K562 (cell line): ENCODE results near the gene LPCAT1. TPM values are rescaled to one million over a fixed set of nuclear protein-coding genes. Genes with fewer than 3 reads are reported as not detected.

Experiments used
- CBX8 ChIP-seq: fragments of 200-600 bp; sonication (generic); IDR thresholded peaks from 2 replicates; pipeline ENCODE4 v1.6.1; 2012; ENCODE audit warnings: borderline replicate concordance, mixed run types, low read depth, mild to moderate bottlenecking, moderate library complexity, mixed read lengths, low read length, control low read depth, inconsistent platforms; ENCODE audit not compliant: poor library complexity, severe bottlenecking; ENCODE audit errors: extremely low read depth
- CREB3 ChIP-seq: fragments of 450-650 bp; conservative IDR thresholded peaks from 2 replicates; pipeline ENCODE4 v1.6.1; 2016; ENCODE audit warnings: missing genetic modification characterization, low read depth, mild to moderate bottlenecking, missing compliant biosample characterization, moderate library complexity
- DDX20 ChIP-seq: fragments of 450-650 bp; IDR thresholded peaks from 2 replicates; pipeline ENCODE4 v1.6.1; 2016; ENCODE audit warnings: missing genetic modification characterization, low read depth, mild to moderate bottlenecking, missing compliant biosample characterization, moderate library complexity
- FOXJ3 ChIP-seq: sonication (generic); formaldehyde crosslinking; IDR thresholded peaks from 2 replicates; pipeline ENCODE4 v1.4.0; 2020; ENCODE audit warnings: mild to moderate bottlenecking, missing genetic modification reagents
- GTF2B ChIP-seq: IDR thresholded peaks from 2 replicates; pipeline ENCODE4 v1.6.1; 2011; ENCODE audit not compliant: insufficient read length; ENCODE audit errors: extremely low read depth
- HDAC6 ChIP-seq: IDR thresholded peaks from 2 replicates; pipeline ENCODE4 v1.6.1; 2012; ENCODE audit warnings: low read depth, mild to moderate bottlenecking, control low read depth, inconsistent platforms, low read length, moderate library complexity
- HES1 ChIP-seq: fragments of 450-650 bp; IDR thresholded peaks from 2 replicates; pipeline ENCODE4 v1.6.1; 2016; ENCODE audit warnings: low read depth, mild to moderate bottlenecking, moderate library complexity
- HLTF ChIP-seq: fragments of 450-650 bp; IDR thresholded peaks from 2 replicates; pipeline ENCODE4 v1.6.1; 2016
- ILF3 ChIP-seq: fragments of 450-650 bp; IDR thresholded peaks from 2 replicates; pipeline ENCODE4 v1.6.1; 2018; ENCODE audit warnings: antibody characterized with exemption, mild to moderate bottlenecking, moderate library complexity, borderline replicate concordance
- MCM2 ChIP-seq: fragments of 450-650 bp; IDR thresholded peaks from 2 replicates; pipeline ENCODE4 v1.6.1; 2017; ENCODE audit warnings: low read depth, mild to moderate bottlenecking
- MEIS2 ChIP-seq: fragments of 450-650 bp; IDR thresholded peaks from 2 replicates; pipeline ENCODE4 v1.6.1; 2014; ENCODE audit warnings: mild to moderate bottlenecking; ENCODE audit not compliant: partially characterized antibody
- NR2F6 ChIP-seq: fragments of 450-650 bp; formaldehyde crosslinking; IDR thresholded peaks from 2 replicates; pipeline ENCODE4 v1.4.0; 2020; ENCODE audit warnings: mild to moderate bottlenecking
- POLR2B ChIP-seq: fragments of 450-650 bp; IDR thresholded peaks from 2 replicates; pipeline ENCODE4 v1.6.1; 2018; ENCODE audit warnings: low read depth; ENCODE audit not compliant: partially characterized antibody
- PPARD ChIP-seq: fragments of 250-450 bp; sonication (Bioruptor Pico); IDR thresholded peaks from 2 replicates; pipeline ENCODE4 v1.8.0; 2022; ENCODE audit warnings: inconsistent platforms, mild to moderate bottlenecking, moderate library complexity
- PURB ChIP-seq: sonication (generic); formaldehyde crosslinking; IDR thresholded peaks from 2 replicates; pipeline ENCODE4 v1.9.0; 2021; ENCODE audit warnings: low read depth, mild to moderate bottlenecking, missing genetic modification reagents
- SMAD1 ChIP-seq: fragments of 150-350 bp; IDR thresholded peaks from 2 replicates; pipeline ENCODE4 v1.6.1; 2014; ENCODE audit warnings: low read length, low read depth; ENCODE audit not compliant: partially characterized antibody
- TCF15 ChIP-seq: fragments of 250-450 bp; sonication (Bioruptor Pico); IDR thresholded peaks from 2 replicates; pipeline ENCODE4 v1.8.0; 2022; ENCODE audit warnings: moderate library complexity, mild to moderate bottlenecking, inconsistent platforms
- U2AF1 ChIP-seq: fragments of 200-400 bp; formaldehyde crosslinking; optimal IDR thresholded peaks from 2 replicates; pipeline ENCODE3; 2017; ENCODE audit warnings: mild to moderate bottlenecking, low read depth, low read length, moderate library complexity
- XRCC3 ChIP-seq: fragments of 450-650 bp; IDR thresholded peaks from 2 replicates; pipeline ENCODE4 v1.6.1; 2017; ENCODE audit warnings: mild to moderate bottlenecking, moderate library complexity
- XRCC4 ChIP-seq: IDR thresholded peaks from one replicate; pipeline ENCODE4 v1.6.1; 2011; ENCODE audit not compliant: insufficient read depth, insufficient read length; ENCODE audit errors: extremely low read depth
- ZBTB17 ChIP-seq: fragments of 450-650 bp; formaldehyde crosslinking; IDR thresholded peaks from 2 replicates; pipeline ENCODE4 v1.4.0; 2020; ENCODE audit warnings: mild to moderate bottlenecking
- ZEB2 ChIP-seq: fragments of 450-650 bp; IDR thresholded peaks from 2 replicates; pipeline ENCODE4 v1.6.1; 2016
- ZNF354B ChIP-seq: fragments of 250-450 bp; sonication (Bioruptor Pico); IDR thresholded peaks from 2 replicates; pipeline ENCODE4 v1.4.0; 2020
- ZNF395 ChIP-seq: fragments of 200-800 bp; sonication (Bioruptor generic); IDR thresholded peaks from 2 replicates; pipeline ENCODE4 v1.6.1; 2017; ENCODE audit warnings: missing genetic modification characterization, missing compliant biosample characterization
- ZNF57 ChIP-seq: fragments of 450-650 bp; formaldehyde crosslinking; IDR thresholded peaks from 2 replicates; pipeline ENCODE4 v1.4.0; 2020; ENCODE audit warnings: mild to moderate bottlenecking, moderate library complexity
- polyA plus RNA-seq, 8 experiments: library from polyadenylated mRNA; depleted of rRNA in 4 of 8; stranded (reverse) in 5 of 8; unstranded in 3 of 8; fragments of >200 nt; fragmentation: Nextera tagmentation in 2 of 8; fragmentation: Illumina TruSeq in 1 of 8; extraction: Ambion mirVana in 2 of 8; extraction: Trizol in 1 of 8; gene quantifications; 2 replicates each; pipeline versions ENCODE4 v1.2.1 to v1.2.3, GENCODE V29; 2011 to 2014; ENCODE audit warnings: inconsistent platforms in 1 of 8, missing spikeins in 1 of 8
- total RNA-seq, 7 experiments: library from RNA; depleted of rRNA in 6 of 7; stranded (reverse); fragments of >200 nt in 6 of 7; fragmentation: Illumina TruSeq in 2 of 7; extraction: Trizol in 2 of 7; gene quantifications; 2 replicates each; pipeline versions ENCODE4 v1.2.1 to v1.2.3, GENCODE V29; 2011 to 2021; ENCODE audit warnings: low replicate concordance in 1 of 7

LPCAT1 gene
- total and polyA plus RNA-seq, 9 of the 15 experiments (the other 6 are each of a cell fraction or from before 2014, with no cell fraction given), result 0.14 to 18.4 (median 13.9) TPM

- TF ChIP-seq U2AF1 (no peak), CBX8 (no peak), ILF3 (no peak), NR2F6 (CRISPR knock-in tag) (no peak), HLTF (no peak), SMAD1 (no peak), MEIS2 (peak; percentile 13), XRCC3 (no peak), ZEB2 (0 out of 2 replicates have a peak, but pooled peaks have one; percentile 28), XRCC4 (no peak), ZNF57 (CRISPR knock-in tag) (no peak), HES1 (no peak), FOXJ3 (no peak), CREB3 (tag) (no peak), ZNF354B (no peak), MCM2 (no peak), PPARD (CRISPR knock-in tag) (no peak), ZNF395 (CRISPR knock-in tag) (no peak), ZBTB17 (CRISPR knock-in tag) (no peak), HDAC6 (no peak), TCF15 (CRISPR knock-in tag) (no peak), PURB (no peak), DDX20 (tag) (no peak), GTF2B (no peak), POLR2B (no peak)
Measured at GRCh38 chr5:1479581-1480188, 44.1 kb downstream of the LPCAT1 start (continued).
